ENCODE results near the gene COX6B2.
"Not testable (repeated sequence)": the region's sequence is repeated elsewhere in the genome, so short reads cannot be mapped to it uniquely, and the experiment has no call there.

COX6B2 gene, protein sequence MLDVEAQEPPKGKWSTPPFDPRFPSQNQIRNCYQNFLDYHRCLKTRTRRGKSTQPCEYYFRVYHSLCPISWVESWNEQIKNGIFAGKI

DNA sequence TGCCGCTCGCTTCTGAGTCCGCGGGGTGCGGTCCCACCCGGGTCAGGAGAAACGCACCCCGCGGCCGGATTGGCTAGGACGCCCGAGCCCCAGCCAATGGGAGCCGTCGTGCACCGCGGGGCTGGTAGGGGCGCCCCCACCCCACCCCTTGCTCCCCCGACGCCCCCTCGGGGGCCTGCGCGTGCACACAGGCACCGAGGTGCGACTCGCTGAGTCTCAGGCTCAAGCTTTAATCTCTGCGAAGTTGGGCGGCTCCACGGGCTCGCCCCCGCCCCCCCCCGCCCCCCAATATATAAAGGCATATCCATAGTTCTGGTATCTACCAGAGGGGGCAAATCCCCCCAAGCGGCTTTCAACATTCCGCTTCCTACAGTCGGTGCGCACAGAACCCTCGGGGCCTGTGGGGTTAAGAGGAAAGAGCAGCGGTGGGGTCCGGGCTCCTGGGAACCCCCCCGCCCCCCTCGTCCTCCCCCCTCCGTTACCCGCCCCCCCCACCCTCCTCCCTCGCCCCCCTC, at the start of gene COX6B2:
COX6B2 (minus strand) TSS at position 22 of the 515 bp plus-strand sequence. CDS start 198 bp downstream, outside the sequence.
- DNase-seq: no peak

DNA sequence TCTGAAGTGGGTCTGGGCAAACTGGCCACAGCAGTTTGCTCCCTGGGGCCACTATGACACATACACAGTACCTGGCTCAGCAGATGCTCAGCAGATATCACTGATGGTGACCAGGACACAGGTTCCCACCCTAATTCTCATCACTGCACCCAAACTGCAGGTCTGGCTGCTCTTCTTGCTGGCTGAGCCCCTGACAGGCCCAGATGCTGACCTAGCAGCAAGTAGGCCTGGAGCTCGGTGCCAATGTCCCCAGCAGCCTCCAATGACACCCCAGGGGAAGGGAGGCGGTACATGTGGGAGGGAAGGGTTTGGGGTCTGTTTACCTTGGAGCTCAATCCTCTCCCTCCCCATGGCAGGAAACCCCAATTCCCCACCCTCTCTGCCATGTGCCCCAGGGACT, 48.0 kb upstream of the COX6B2 start:
- DNase-seq: no peak

DNA sequence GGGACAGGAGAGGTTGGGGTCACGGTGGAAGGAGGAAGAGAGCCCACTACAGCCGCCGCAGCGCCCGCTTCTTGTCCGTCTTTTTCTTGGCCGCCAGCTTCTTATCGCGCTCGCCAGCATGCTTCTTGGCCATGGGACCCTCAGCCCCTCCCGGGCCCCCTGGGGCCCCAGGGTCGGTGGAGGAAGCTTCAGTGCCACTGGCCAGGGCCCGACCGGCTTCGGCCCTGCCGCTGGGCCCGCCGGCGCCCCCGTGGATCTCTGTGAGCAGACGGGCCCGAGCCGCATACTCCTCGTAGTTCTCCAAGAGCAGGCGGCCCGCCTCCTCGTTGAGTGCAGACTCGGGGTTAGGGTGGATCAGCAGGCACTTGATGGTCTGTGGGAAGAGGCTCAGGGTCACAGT, 46.9 kb upstream of the COX6B2 start:
- not testable (repeated sequence) for DNase-seq

DNA sequence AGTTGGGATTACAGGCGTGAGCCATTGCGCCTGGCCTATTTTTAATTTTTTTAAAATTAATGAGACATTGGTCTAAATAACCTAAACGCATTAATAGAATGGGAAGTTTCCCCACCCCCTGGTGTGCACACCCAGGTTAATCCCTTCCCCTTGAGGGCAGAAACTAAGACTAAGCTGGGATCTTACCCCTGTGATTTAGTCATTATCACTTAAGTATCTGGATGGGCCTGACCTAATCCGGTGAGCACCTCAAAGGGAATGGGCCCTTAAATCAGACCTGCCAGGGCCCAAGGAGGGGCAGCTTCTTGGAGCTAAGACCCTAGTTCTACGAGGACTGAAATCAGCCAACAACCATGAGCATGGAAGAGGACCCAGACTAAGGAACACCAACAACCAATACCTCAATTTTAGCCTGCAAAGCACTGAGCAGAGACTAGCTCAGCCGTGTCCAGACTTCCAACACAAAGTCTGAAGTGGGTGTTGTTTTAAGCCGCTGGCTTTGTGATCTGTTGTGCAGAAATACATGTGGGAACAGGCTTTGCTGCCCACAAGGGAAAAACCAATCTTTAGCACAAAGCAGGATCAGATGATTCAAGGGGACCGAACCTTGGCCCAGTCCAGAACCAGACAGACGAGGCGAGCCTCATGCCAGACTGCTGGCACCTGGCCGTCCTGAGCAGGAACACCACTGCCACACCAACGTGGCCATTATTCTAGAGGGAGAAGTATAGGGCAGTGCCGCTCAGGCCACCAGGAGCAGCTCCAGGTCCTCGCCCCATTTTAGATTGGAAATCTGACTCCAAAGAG, 46.0 kb upstream of the COX6B2 start:
- no peak for DNase-seq

DNA sequence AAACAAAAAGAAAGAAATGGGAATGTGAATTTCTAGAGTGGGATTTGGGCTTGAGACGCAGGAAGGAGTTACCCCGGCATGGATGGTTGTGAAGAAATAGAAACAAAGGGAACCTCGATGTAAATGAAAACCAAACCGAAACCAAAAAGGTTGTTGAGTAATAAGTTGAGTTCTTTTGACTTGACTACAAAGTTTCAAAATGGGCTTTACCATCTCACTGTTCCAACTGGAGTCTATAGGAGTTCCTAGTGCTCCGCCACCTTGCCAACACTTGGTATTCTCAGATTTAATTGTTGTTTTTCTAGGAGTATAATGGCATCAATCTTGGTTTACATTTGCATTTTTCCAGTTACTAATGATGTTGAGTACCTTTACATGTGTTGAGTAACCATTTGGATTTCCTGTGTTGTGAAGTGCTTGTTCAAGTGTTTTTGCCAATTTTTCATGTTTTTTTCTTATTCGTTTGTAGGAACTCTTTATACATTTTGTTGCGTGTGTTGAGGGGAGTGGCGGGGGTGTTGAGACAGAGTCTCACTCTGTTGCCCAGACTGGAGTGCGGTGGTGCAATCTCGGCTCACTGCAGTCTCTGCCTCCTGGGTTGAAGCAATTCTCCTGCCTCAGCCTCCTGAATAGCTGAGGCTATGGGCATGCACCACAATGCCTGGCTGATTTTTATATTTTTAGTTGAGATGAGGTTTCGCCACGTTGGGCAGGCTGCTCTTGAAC, 43.8 kb upstream of the COX6B2 start:
- no peak for DNase-seq

DNA sequence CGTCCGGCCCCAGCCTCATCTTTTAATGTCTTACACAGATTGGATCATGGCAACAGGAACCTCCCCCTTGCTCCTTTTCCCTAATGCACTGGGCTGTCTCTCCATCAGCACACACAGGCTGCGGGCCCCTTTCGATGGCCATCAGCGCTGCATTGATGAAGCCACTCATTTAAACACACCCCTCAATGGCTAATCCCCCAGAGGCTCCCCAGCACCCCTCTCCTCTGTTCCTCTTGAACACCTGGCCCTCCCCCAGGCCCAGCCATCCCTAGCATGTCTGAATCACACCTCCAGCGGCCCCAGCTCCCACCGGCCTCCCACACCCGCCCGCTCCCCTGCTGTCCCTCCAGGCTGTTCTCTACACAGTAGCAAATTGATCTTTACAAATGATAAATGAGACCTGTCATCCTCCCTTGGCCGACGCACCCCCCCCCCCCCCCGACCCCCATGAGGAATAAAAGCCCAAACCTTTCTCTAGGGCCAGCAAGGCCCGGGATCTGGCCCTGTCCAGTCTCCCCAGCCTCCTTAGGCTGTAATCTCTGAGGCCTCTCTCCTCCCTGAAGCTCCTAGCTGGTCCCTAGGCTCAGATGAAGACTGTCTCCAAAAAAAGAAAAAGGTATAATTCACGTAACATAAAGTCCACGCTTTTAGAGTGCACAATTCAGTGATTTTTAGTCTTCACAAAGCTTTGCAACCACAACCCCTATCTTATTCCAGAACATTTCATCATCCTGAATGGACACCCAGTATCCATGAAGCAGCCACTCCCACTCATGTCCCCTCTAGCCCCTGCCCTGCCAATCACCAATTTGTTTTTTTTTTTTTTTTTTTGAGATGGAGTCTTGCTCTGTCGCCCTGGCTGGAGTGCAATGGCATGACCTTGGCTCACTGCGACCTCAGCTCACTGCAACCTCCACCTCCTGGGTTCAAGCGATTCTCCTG, 38.6 kb upstream of the COX6B2 start:
- DNase-seq: no peak

DNA sequence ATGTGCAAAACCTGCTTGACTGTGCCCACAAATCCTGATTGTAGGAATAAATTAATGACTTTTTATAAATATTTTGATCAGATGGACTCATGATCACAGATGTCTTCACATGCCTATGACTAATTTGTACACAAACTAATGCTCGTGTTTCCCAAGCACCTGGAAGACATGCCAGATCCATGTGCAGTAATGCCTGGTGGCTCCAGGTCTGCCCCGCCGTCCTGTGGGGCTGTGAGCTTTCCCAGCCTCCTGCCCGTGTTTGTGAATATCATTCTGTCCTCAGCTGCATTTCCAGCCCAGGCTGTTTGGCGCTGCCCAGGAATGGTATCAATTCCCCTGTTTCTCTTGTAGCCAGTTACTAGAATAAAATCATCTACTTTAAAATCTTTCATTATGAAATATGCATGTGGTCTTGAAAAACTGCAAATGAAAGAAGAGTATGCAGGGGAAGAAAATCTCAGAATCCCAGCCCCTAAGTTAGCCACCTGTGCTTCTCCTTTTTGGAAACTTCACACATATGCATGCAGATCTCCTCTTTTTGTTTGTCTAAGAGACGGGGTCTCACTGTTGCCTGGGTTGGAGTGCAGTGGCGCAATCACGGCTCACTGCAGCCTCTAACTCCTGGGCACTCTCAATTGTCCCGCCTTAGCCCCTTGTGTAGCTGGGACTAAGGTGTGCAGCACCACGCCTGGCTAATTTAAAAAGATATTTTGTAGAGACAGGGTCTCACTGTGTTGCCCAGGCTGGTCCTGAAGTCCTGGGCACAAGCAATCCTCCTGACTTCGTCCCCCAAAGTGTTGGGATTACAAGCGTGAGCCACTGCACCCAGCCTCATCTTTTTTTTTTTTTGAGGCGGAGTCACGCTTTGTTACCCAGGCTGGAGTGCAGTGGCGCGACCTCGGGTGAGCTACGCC, 37.4 kb upstream of the COX6B2 start:
- no peak for DNase-seq

DNA sequence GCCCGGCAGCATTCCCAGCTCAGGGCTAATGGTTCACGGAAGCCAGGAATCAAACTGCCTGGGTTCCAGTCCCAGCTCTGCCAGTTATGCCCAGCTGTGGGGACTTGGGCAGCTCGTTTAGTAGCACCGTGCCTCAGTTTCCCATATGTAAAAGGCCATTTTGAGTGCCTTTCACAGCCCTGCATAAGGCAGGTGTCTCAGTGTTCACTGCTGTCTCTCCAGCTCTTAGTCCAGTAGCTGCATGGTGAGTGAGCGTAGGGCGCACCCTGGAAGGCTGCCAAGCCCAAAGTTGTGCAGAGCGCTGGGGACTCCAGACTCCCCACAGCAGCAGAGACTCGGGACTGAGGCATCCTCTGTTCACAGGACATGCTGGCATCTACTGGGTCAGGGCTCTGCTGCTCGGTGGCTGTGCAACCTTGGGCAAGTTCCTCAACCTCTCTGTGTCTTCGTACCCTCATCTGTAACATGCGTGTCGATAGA, 36.7 kb upstream of the COX6B2 start:
- no peak for DNase-seq

DNA sequence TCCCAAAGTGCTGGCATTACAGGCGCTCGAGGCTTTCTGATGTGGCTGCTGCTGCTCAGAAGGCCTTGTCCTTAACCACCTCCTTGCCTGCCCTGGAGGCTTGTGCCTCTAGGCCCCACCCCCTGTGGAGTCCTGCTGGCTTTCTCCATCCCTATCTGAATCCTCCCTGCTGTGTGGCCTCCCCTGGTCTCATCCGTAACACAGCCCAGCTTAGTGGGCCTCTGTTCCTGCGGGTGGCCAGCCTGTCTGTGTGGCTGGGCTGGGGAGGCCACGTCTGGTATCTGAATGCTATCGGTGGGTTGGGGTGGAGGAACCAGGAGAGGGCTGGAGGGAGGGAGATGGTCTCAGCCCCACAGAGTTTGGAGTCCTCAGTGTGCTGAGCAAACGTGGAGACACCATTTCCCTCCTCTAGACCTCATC, 36.0 kb upstream of the COX6B2 start:
- DNase-seq: no peak

DNA sequence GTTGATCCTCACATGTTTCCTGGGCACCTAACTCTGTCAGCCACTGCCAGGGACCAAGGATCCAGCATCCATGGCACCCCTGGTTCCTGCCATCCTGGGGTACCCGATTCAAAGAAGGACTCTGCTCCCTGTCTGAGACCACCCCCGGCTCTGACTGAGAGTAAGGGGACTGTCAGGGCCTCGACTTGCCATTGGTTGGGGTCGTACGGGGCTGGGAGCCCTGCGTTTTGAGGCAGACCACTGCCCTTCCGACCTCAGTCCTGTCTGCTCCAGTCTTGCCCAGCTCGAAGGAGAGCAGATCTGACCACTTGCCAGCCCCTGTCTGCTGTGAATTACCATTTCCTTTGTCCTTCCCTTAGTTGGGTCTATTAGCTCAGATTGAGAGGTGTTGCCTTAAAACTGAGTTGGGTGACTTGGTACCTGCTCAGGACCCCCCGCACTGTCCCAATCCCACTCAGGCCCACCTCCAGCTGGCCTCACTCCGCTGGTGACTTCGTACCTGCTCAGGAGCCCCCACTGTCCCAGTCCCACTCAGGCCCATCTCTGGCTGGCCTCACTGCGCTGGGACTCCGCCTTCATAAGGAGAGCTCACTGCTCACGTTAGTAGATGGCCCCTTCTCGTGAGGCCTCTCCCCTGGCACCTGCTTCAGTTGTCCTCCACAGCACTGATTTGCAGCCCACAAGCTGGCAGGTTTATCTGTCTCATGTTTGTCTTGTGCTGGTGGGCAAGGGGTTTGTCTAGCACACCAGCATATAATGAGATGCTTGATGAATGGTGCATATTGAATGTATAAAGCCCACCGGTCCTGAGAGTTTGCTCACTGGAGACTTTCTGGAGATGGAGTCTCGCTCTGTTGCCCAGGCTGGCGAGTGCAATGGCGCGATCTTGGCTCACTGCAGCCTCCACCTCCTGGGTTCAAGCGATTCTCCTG, 35.1 kb upstream of the COX6B2 start:
- no peak for DNase-seq

DNA sequence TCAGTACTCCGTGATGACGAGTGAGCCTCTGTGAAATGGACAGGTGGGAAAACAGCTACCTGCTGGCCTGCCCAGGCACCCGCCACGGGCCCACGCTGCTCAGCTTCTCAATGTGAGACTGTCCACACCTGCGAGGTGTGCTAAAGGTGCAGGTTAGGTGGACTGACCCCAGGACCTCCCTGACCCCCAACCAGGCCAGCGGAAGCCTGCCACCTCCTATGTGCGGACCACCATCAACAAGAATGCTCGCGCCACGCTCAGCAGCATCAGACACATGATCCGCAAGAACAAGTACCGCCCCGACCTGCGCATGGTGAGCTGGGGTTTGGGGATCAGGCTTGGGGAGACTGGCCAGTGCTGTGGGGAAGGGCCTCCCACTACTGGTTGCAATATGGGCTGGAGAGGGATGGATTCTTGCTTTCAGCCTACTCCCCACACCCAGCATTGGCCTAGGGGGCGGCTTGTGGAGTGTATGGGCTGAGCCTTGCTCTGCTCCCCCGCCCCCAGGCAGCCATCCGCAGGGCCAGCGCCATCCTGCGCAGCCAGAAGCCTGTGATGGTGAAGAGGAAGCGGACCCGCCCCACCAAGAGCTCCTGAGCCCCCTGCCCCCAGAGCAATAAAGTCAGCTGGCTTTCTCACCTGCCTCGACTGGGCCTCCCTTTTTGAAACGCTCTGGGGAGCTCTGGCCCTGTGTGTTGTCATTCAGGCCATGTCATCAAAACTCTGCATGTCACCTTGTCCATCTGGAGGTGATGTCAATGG, 33.4 kb upstream of the COX6B2 start:
- no peak for DNase-seq

DNA sequence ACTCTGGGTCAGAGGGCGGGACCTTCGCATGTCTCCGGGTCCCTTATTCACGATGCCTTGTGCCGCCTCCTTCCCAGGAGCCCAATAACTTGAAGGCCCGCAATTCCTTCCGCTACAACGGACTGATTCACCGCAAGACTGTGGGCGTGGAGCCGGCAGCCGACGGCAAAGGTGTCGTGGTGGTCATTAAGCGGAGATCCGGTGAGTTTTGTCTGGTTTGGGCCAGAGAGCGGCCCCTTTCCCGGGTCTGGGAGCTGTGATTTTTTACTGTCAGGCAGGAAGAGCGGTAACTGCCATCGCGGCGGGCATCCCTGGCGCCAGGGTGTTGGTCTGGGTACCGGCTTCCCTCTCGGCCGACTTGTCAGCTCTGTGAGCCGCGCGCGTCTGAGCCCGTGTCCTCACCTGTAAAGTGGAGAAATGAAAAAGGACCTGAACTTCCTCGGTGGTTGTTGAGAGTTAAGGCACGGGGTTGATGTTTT, 32.0 kb upstream of the COX6B2 start:
- DNase-seq: no peak

DNA sequence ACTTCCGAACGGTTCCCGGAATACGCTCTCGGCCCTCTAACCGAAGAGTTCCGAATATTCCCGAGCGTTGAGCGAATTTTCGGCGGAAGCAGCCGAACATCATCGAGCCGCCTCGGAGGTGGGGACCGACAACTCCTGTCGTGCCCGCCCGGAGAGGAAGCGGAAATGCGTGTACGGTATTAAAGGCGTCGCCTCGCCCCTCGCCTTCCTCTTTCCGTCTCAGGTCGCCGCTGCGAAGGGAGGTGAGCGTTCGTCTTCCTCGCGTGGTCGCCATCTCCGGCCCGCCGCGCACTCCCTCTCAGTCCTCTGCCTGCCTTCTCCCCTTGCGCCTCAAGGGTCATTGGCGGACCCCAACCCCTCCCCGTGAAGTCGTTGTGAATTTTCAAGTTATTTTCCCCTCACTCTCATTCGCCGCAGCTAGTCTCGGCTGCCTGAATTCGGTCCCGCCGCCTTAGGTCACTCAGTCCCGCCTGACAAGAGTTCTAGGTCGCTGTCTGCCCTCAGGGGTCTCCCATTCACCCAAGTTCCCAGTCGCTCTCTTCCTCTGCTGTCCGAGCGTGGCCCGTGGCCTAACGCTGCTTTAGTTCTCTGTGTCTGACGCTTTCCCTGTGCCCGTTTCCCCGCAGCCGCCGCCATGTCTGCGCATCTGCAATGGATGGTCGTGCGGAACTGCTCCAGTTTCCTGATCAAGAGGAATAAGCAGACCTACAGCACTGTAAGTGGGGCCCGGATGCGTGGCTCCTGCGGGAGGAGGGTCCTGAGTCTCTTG, 31.4 kb upstream of the COX6B2 start, which contains the start of gene RPL28:
RPL28 (plus strand) TSS at position 209 of the 769 bp plus-strand sequence; CDS start at position 635, 426 bp downstream.
- DNase-seq: peak; percentile 99

DNA sequence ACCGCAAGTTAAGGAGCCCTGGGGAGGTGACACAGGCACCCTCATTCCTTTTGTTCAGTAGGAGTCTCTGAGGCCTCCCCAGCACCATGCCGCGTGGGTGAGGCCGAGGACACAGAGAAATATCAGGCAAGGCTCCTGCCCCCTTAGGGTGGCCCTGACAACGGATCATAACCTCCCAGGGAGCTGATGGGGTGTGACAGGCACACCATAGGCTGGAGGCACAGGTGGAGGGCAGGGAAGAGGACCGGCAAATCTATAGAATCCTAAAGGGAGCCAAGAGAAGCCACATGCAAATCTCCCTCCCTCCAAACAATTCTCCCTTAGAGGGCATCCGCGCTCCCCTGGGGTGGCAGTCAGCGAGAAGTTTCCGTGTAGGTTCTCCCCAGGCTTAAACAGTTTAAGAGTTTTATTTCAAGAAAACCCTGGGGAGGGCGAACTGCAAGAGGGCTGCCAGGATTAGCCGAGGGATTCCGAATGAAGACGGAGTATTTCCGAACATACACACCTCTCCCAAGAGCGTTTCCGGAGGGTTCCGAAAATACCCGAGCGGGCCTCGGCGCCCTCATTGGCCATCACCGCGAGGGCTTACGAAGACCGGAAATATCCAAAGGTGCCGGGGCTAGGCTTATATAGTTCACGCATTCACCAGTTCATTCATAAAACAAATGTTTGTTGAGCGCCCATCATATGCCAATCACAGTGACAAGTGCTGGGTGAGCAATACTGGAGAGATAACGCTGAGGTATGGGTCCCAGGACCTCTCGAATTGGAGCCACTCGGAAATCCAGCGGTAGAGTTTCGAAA, 30.6 kb upstream of the COX6B2 start:
- DNase-seq: peak; percentile 97

DNA sequence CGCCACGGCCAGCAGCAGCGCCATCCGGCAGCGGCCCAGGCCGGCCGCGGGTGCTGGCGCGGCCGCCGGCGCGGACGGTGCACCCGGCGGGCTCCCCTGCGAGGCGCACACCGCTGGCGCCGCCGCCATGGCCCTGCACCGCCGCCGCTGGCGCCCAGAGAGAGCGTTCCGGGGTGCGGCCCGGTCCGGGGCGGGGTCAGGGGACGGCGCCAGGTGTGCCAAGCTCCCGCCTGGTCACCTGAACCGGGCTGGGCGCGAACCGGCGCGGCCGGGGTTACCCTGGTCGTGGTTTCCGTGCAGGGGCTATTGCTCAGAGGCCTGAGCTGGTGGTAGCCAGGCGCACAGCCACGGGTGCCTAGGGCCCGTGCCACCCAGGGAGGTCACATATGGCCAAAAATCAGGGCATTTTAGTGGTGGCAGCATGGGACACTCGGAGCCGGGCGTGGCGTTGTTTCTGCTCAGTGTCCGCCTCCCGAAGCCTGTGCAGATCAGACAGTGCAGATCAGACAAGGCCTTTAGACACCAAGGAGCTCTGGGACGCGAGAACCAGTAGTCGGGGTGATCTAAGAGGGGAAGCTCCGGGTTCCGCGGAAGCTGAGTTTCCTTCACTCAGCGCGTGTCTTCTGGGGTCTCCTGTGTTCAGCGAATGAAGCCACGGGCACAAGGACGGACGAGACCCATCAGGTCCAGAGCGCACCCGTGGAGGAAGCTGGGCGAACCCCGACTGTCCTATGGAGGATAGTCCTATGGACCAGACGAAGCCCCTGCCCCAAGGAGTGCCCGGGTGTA, 29.8 kb upstream of the COX6B2 start, which contains the start of gene TMEM238:
TMEM238 (minus strand) TSS at position 162 of the 789 bp plus-strand sequence; CDS start at position 129, 33 bp downstream.
- DNase-seq: peak; percentile 40
